ENCODE results near the gene PEBP1.

DNA sequence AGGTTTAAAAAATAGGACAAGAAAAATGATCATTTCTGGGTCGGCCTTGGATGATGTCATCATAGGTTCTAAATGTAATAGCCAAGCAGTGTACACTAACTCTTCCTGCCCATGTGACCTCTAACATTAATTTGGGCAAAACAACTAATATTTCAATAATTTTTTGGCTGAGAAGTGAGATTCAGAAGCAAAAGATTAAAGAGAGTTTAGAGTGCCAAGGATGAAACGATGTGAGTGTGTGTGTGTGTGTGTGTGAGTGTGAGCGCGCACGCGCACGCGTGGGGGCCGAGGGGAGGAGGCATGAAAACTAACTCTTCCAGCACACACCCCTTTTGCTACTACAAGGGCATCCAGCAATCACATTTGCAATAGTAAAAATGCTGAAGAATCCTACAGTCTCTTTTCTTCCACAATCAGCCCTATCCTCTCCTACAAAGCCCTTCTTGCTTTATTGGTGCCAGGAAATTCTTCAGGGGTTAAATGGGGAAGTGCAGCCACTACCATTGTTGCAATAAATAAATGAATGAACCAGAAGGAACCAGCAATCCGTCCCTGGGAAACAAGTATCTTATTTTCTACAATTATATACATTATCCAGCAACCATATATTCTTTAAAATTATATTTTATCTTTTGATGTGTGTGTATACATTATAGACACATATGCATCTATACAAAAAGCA is 52.9 kb downstream of the PEBP1 start:
- no peak for TF ChIP-seq GATA3 (IDR thresholded peaks at IDR 0.05; ENCODE audit: low read depth, low read length)
- no peak for TF ChIP-seq GATA2 (IDR thresholded peaks at IDR 0.05; ENCODE audit: low read depth, low read length)
